HepG2 (cell line): ENCODE data around the gene RNF125. TPM values are rescaled to one million over a fixed set of nuclear protein-coding genes. Genes with fewer than 3 reads are reported as not detected.

Experiments used
- AHR ChIP-seq: IDR thresholded peaks from 2 replicates; pipeline ENCODE4 v1.6.1; 2018; ENCODE audit warnings: missing genetic modification reagents, missing compliant biosample characterization
- BCL6 ChIP-seq: IDR thresholded peaks from 2 replicates; pipeline ENCODE4 v1.6.1; 2016; ENCODE audit warnings: missing genetic modification reagents, missing compliant biosample characterization
- DDIT3 ChIP-seq: sonication (generic); formaldehyde crosslinking; IDR thresholded peaks from 2 replicates; pipeline ENCODE4 v1.4.0; 2020; ENCODE audit warnings: mild to moderate bottlenecking, missing genetic modification reagents
- HDAC1 ChIP-seq: sonication (generic); formaldehyde crosslinking; IDR thresholded peaks from 2 replicates; pipeline ENCODE4 v1.5.1; 2020; ENCODE audit warnings: mild to moderate bottlenecking, missing genetic modification reagents
- JDP2 ChIP-seq: sonication (generic); formaldehyde crosslinking; IDR thresholded peaks from 2 replicates; pipeline ENCODE4 v1.8.1; 2022; ENCODE audit warnings: missing genetic modification reagents, borderline replicate concordance
- KLF13 ChIP-seq: sonication (generic); formaldehyde crosslinking; IDR thresholded peaks from 2 replicates; pipeline ENCODE4 v1.4.0; 2020; ENCODE audit warnings: mild to moderate bottlenecking, missing genetic modification reagents
- MAFF ChIP-seq: IDR thresholded peaks from 2 replicates; pipeline ENCODE4 v1.6.1; 2011; ENCODE audit warnings: low read depth, low read length, improper control_type of control experiment
- MNT ChIP-seq: fragments of 450-650 bp; IDR thresholded peaks from 2 replicates; pipeline ENCODE4 v1.6.1; 2016
- NFE2L1 ChIP-seq: sonication (generic); formaldehyde crosslinking; IDR thresholded peaks from 2 replicates; pipeline ENCODE4 v1.4.0; 2020; ENCODE audit warnings: missing genetic modification reagents, mild to moderate bottlenecking, borderline replicate concordance
- PLRG1 ChIP-seq: fragments of 450-650 bp; conservative IDR thresholded peaks from 2 replicates; pipeline ENCODE4 v1.6.1; 2016
- POLR2G ChIP-seq: fragments of 200-400 bp; formaldehyde crosslinking; IDR thresholded peaks from 2 replicates; pipeline ENCODE4 v1.6.1; 2018; ENCODE audit warnings: mild to moderate bottlenecking, low read depth, low read length, moderate library complexity
- PRDM15 ChIP-seq: sonication (generic); formaldehyde crosslinking; IDR thresholded peaks from 2 replicates; pipeline ENCODE4 v1.4.0; 2020; ENCODE audit warnings: missing genetic modification reagents
- XRCC5 ChIP-seq: fragments of 200-400 bp; formaldehyde crosslinking; optimal IDR thresholded peaks from 2 replicates; pipeline ENCODE3; 2017; ENCODE audit warnings: mild to moderate bottlenecking, low read length
- YY1 ChIP-seq: IDR thresholded peaks from 2 replicates; pipeline ENCODE4 v1.6.1; 2011; ENCODE audit warnings: low read length, low read depth, moderate library complexity, mild to moderate bottlenecking; ENCODE audit not compliant: insufficient read depth, insufficient replicate concordance
- ZNF326 ChIP-seq: sonication (generic); formaldehyde crosslinking; IDR thresholded peaks from 2 replicates; pipeline ENCODE4 v1.4.0; 2020; ENCODE audit warnings: missing genetic modification reagents, borderline replicate concordance
- ZNF616 ChIP-seq: sonication (generic); formaldehyde crosslinking; IDR thresholded peaks from 2 replicates; pipeline ENCODE4 v1.5.0; 2020; ENCODE audit warnings: low read depth, mild to moderate bottlenecking, missing genetic modification reagents
- ZNF619 ChIP-seq: sonication (generic); formaldehyde crosslinking; IDR thresholded peaks from 2 replicates; pipeline ENCODE4 v1.4.0; 2020; ENCODE audit warnings: mild to moderate bottlenecking, missing genetic modification reagents
- ZNF775 ChIP-seq: sonication (generic); formaldehyde crosslinking; IDR thresholded peaks from 2 replicates; pipeline ENCODE4 v1.4.0; 2020; ENCODE audit warnings: missing genetic modification reagents, mild to moderate bottlenecking, moderate library complexity, borderline replicate concordance
- polyA plus RNA-seq, 8 experiments: library from polyadenylated mRNA; depleted of rRNA in 3 of 8; stranded (reverse) in 7 of 8; unstranded in 1 of 8; fragments of >200 nt; fragmentation: Illumina TruSeq in 4 of 8; extraction: Trizol in 4 of 8; gene quantifications; 2 replicates each; pipeline versions ENCODE4 v1.2.1 to v1.2.3, GENCODE V29; 2011 to 2016; ENCODE audit warnings: low read depth in 4 of 8, missing spikeins in 1 of 8, mixed read lengths in 1 of 8; ENCODE audit not compliant: insufficient read depth in 1 of 8
- total RNA-seq, 5 experiments: library from RNA; depleted of rRNA; stranded (reverse); fragments of >200 nt; fragmentation: Illumina TruSeq; extraction: Trizol; gene quantifications; 2 replicates each; pipeline ENCODE4 v1.2.3, GENCODE V29; 2016; ENCODE audit warnings: low read depth in 1 of 5
- TF ChIP-seq, protein P1 (sequence below): sonication (generic); formaldehyde crosslinking; IDR thresholded peaks from 2 replicates; pipeline ENCODE4 v1.5.0; 2020; ENCODE audit warnings: missing genetic modification reagents

The RNF125 gene
- total and polyA plus RNA-seq, 2 of the 13 experiments (the other 11 are each of a cell fraction or from before 2014, with no cell fraction given) = 0.58 to 1.8 TPM

DNA sequence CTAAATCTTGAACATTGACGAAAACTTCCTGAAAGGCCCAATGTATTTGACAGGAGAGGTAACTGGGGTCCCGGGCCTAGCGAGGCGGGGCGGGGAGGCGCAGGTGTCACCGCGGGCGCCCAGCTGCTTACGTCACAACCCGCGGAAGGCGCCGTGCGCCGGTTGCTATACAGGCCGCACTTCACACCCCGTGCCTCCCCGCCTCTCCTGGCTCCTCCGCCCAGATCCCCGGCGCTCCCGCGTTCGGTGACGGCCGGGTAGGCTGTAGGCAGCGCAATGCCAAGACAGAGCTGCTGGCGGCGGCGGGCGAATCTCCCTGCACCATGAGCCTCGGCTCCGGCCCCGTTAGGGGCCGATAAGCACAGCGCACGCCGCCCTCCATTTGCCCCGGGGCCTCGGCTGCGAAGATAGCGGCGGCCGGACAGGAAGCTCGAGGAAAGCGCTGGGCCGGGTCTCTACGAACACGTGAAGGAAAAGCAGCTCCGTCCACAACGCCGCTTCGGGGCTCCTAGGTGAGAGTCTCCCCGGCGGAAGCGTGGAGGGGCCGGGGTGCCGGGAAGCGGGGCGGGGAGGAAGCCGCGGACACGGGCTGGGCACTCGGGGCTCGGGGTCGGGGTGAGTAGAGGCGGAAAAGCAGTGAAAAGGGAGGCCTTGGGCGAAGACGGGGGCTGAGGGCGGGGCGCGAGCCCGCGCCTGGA, 73.2 kb downstream of the RNF125 start, which contains the start of gene RNF138 (continued):
- TF ChIP-seq YY1 (peak; percentile 58), ZNF619 (CRISPR knock-in tag) (no peak; the same call in 1 of the 2 replicates), ZNF775 (CRISPR knock-in tag) (no peak; the same call in 1 of the 2 replicates), NFE2L1 (CRISPR knock-in tag) (no peak), MNT (no peak), DDIT3 (CRISPR knock-in tag) (no peak), HDAC1 (CRISPR knock-in tag) (peak; percentile 66), BCL6 (CRISPR knock-in tag) (0 out of 2 replicates have a peak, but pooled peaks have one; percentile 24), AHR (CRISPR knock-in tag) (peak; percentile 91; the same call in 1 of the 2 replicates), ZNF326 (CRISPR knock-in tag) (no peak), JDP2 (no peak), XRCC5 (no peak), PLRG1 (no peak), POLR2G (peak; percentile 68), MAFF (no peak), KLF13 (CRISPR knock-in tag) (peak; percentile 70; the same call in 1 of the 2 replicates), ZNF616 (CRISPR knock-in tag) (peak; percentile 39; the same call in 1 of the 2 replicates), PRDM15 (CRISPR knock-in tag) (no peak)
- TF ChIP-seq, protein P1, sequence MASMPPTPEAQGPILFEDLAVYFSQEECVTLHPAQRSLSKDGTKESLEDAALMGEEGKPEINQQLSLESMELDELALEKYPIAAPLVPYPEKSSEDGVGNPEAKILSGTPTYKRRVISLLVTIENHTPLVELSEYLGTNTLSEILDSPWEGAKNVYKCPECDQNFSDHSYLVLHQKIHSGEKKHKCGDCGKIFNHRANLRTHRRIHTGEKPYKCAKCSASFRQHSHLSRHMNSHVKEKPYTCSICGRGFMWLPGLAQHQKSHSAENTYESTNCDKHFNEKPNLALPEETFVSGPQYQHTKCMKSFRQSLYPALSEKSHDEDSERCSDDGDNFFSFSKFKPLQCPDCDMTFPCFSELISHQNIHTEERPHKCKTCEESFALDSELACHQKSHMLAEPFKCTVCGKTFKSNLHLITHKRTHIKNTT (CRISPR knock-in tag) = no peak
